Mesothelial cell of epicardium (in vitro differentiated cells): Measurements from ENCODE around the gene CRACR2B. TPM values are rescaled to one million over a fixed set of nuclear protein-coding genes. Genes with fewer than 3 reads are reported as not detected.

Source experiments
- DNase-seq, 2 experiments: peaks; one replicate each; pipeline ENCODE4 v3.0.0; 2021; ENCODE audit warnings: low spot score in 2 of 2; ENCODE audit not compliant: unreplicated experiment in 2 of 2
- H3K27ac Mint-ChIP-seq: 2 replicates; pipeline ENCODE4 v1.8.0; 2021; ENCODE audit warnings: mixed read lengths
- H3K27me3 Mint-ChIP-seq: 2 replicates; pipeline ENCODE4 v1.8.0; 2021; ENCODE audit warnings: low read depth, mixed read lengths
- H3K36me3 Mint-ChIP-seq: 2 replicates; pipeline ENCODE4 v1.8.0; 2021; ENCODE audit warnings: mixed read lengths
- H3K4me1 Mint-ChIP-seq: 2 replicates; pipeline ENCODE4 v1.8.0; 2021; ENCODE audit warnings: mixed read lengths
- H3K4me3 Mint-ChIP-seq: 2 replicates; pipeline ENCODE4 v1.8.0; 2021; ENCODE audit warnings: mild to moderate bottlenecking, moderate library complexity, mixed read lengths
- H3K9me3 Mint-ChIP-seq: 2 replicates; pipeline ENCODE4 v1.8.0; 2021; ENCODE audit warnings: mixed read lengths
- total RNA-seq: library from RNA; stranded (reverse); gene quantifications from 3 replicates; pipeline ENCODE4 v1.2.1, GENCODE V29; 2021
- TF ChIP-seq, protein P1 (sequence below): fragments of 200-600 bp; sonication (generic); IDR thresholded peaks from one replicate; pipeline ENCODE4 v1.5.0; 2021; ENCODE audit warnings: antibody characterized with exemption; ENCODE audit not compliant: unreplicated experiment

The CRACR2B gene
- total RNA-seq, 1 donor from 2014 or later, result 9.9 TPM

DNA sequence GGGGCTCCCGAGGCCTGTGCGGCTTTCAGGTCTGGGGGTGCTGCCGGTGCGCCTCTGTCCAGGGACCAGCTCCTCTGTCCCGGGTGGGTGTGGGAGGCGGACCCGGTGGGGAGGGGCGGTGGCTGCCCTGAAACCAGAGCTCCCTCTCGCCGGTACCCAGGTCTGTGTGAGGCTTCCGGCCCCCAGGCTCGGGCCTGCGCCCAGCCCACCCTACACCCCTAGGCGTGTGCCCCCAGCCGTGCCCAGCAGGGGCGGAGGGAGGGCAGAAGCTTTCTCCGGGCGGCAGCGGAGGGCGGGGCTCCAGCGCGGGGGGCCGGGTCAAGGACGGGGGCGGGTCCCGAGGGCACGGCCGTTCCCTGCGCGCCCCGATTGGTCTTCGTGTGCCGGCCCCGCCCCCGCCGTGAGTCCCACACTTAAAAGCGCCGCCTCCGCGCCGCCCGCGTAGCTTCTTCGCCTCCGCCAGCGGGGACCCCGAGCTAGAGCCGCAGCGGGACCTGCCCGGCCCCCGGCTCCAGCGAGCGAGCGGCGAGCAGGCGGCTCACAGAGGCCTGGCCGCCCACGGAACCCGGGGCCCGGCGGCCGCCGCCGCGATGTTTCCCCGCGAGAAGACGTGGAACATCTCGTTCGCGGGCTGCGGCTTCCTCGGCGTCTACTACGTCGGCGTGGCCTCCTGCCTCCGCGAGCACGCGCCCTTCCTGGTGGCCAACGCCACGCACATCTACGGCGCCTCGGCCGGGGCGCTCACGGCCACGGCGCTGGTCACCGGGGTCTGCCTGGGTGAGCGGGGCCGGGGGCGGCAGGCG lies 8.4 kb upstream of the CRACR2B start:
- Mint-ChIP-seq H3K36me3 (peaks cover 2% of the 10 kb centered on the region), H3K27me3 (no peaks in the 10 kb centered on the region), H3K27ac (no peak overlapping the region), H3K4me1 (peaks cover 10% of the 10 kb centered on the region), H3K4me3 (peak overlapping the region; percentile 78), H3K9me3 (no peaks in the 10 kb centered on the region)
- TF ChIP-seq, protein P1, sequence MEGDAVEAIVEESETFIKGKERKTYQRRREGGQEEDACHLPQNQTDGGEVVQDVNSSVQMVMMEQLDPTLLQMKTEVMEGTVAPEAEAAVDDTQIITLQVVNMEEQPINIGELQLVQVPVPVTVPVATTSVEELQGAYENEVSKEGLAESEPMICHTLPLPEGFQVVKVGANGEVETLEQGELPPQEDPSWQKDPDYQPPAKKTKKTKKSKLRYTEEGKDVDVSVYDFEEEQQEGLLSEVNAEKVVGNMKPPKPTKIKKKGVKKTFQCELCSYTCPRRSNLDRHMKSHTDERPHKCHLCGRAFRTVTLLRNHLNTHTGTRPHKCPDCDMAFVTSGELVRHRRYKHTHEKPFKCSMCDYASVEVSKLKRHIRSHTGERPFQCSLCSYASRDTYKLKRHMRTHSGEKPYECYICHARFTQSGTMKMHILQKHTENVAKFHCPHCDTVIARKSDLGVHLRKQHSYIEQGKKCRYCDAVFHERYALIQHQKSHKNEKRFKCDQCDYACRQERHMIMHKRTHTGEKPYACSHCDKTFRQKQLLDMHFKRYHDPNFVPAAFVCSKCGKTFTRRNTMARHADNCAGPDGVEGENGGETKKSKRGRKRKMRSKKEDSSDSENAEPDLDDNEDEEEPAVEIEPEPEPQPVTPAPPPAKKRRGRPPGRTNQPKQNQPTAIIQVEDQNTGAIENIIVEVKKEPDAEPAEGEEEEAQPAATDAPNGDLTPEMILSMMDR, result peak; percentile 14
- peak; percentile 85 to 90 for DNase-seq

DNA sequence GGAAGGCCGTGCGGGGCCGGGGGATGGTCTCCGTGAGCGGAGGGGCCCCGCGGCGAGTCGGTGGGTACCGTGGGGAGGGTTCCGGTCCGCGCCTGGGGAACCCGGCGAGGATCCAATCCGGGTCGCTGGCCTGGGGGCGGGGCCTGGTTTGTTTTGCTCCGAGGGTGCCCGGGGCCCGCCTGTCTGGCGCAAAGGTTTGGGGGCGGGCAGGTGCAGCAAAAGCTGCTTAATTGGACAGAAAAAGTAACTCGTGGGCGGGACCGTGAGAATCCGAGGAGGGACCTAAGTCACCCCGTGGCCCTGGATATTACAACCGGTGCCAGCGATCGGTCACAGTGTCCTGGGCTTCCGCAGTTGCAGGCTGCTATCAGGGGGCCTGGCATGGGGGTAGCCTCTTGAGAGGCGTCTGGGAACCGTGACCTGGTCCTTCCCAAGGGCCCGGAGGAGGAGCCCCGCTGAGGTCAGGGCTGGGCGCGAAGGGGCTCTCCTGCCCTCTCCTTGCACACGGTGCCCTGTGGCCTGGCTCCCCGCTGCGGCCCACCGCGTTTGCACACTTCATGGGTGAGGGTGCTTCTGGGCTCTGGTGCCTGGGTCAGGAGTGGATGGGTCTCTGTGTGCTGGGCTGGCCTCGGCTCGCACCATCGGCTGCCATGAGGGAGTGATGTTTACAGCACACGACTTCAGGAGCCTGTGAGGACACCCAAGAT lies 7.6 kb upstream of the CRACR2B start:
- peak in 1 of 2 experiments; percentile 60 for DNase-seq

DNA sequence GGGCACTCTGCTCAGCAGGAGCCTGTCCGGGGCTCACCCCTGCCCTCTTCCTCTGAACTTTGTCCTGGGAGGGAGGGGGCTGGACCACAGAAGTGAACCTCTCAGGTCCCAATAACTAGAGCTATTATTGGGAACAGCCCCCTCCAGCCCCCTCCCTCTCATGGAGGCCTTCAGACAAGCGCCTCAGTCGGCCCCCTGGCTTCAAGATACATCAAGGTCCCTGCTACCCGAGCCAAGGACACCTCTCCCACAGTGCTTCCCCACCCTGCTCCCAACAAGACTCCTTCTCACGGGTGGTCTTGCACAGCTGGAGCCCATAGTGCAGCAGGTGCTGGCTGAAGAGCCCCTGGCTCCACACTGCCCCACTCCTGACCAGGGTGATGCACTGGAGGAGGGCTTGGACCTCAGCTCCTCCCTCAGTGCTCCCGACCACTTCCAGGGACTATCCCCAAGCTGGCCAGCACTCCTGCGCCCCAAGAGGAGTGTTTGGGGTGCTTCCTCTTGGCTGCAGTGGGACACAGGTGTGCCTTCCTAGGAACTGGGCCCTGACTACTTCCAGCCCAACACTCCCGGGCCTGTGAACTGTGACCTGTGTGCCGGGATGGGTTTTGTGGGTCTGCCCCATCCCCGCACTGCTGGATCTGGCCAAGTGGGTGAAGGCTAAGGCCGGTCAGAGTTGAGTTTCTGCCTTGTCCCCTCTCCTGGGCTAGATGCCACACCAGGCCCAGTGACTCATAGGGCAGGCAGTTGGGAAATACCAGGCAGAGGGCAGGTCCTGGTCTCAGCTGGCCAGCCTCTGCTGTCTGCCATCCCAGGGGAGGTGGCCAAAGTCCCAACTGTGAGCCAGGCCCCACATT lies 6.8 kb upstream of the CRACR2B start:
- no peak for DNase-seq
- no peaks in the 10 kb centered on the region for H3K27me3 Mint-ChIP-seq
- TF ChIP-seq, protein P1, result no peak
- peaks cover 7% of the 10 kb centered on the region for H3K36me3 Mint-ChIP-seq
- no peaks in the 10 kb centered on the region for H3K9me3 Mint-ChIP-seq
- H3K4me3 Mint-ChIP-seq, result peak overlapping the region; percentile 78
- peaks cover 10% of the 10 kb centered on the region for H3K4me1 Mint-ChIP-seq
- H3K27ac Mint-ChIP-seq, result no peak overlapping the region

More for the DNA sequence above, 7.6 kb upstream of the CRACR2B start:
- H3K4me3 Mint-ChIP-seq, result peak overlapping the region; percentile 78
- TF ChIP-seq, protein P1, result no peak
- no peak overlapping the region for H3K27ac Mint-ChIP-seq
- no peaks in the 10 kb centered on the region for H3K9me3 Mint-ChIP-seq
- peaks cover 6% of the 10 kb centered on the region for H3K36me3 Mint-ChIP-seq
- H3K4me1 Mint-ChIP-seq, result peaks cover 10% of the 10 kb centered on the region
- H3K27me3 Mint-ChIP-seq, result no peaks in the 10 kb centered on the region

DNA sequence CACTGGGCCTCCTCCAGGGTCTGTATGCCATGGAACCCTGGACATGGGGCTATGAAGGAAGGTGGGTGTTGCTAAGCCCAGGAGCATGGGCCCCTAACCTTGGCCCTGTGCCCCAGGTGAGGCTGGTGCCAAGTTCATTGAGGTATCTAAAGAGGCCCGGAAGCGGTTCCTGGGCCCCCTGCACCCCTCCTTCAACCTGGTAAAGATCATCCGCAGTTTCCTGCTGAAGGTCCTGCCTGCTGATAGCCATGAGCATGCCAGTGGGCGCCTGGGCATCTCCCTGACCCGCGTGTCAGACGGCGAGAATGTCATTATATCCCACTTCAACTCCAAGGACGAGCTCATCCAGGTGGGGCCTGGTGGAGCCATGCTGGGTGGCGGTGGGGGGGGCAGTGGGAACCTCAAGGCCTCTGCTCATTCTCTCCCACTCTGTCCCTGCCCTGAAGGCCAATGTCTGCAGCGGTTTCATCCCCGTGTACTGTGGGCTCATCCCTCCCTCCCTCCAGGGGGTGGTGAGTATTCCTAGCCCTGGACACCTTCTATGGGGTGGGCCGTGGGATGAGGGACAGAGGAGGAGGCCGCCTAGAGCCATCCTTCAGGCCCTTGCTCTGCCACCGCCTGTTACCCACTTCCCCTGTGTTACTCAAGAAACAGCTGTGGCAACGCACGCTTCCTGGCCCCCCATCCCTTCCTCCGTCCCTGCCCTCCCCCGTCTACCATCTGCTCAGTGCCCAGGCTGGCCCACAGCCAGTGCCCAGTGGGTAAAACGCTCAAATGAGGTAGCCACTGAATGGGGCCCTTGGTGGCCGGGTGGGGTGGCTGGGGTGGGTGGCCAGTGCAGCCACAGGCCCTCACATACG lies 6.0 kb upstream of the CRACR2B start:
- DNase-seq, result no peak
- peaks cover 10% of the 10 kb centered on the region for H3K4me1 Mint-ChIP-seq
- no peaks in the 10 kb centered on the region for H3K9me3 Mint-ChIP-seq
- H3K4me3 Mint-ChIP-seq, result peak overlapping the region; percentile 78
- H3K27me3 Mint-ChIP-seq, result peaks cover 5% of the 10 kb centered on the region
- peaks cover 7% of the 10 kb centered on the region for H3K36me3 Mint-ChIP-seq
- H3K27ac Mint-ChIP-seq, result no peak overlapping the region
- TF ChIP-seq, protein P1, result no peak
